ENCODE measurements around the gene PCGF6.

The PCGF6 gene

DNA sequence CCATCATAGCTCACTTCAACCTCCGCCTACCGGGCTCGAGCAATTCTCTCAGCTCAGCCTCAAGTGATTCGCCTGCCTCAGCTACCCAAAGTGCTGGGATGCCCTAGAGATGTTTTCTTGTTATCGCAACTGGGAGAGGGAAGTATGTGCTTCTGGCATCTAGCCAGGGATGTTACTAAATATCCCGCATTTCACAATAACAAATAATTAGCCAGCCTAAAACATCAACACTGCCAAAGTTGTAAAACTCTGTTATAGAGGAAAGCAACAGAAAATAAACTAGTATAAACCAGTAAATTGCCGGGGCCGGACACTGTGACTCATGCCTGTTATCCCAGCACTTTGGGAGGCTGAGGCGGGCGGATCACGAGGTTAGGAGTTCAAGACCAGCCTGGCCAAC, 66.8 kb downstream of the PCGF6 start:
- H3K4me3 ChIP-seq (ENCODE audit: low read depth, low read length) = no peak overlapping the region
- DNase-seq (ENCODE audit: low read depth) = no peak
- no peak for TF ChIP-seq CTCF (IDR thresholded peaks at IDR 0.05; ENCODE audit: insufficient read depth, low read depth, low read length, missing control alignments)

GRCh38 chr10:103282961-103283360, 68.0 kb downstream of the PCGF6 start:
- TF ChIP-seq CTCF (IDR thresholded peaks at IDR 0.05; ENCODE audit: insufficient read depth, low read depth, low read length, missing control alignments) = no peak
- no peak for DNase-seq (ENCODE audit: low read depth)
- no peak overlapping the region for H3K4me3 ChIP-seq (ENCODE audit: low read depth, low read length)

DNA sequence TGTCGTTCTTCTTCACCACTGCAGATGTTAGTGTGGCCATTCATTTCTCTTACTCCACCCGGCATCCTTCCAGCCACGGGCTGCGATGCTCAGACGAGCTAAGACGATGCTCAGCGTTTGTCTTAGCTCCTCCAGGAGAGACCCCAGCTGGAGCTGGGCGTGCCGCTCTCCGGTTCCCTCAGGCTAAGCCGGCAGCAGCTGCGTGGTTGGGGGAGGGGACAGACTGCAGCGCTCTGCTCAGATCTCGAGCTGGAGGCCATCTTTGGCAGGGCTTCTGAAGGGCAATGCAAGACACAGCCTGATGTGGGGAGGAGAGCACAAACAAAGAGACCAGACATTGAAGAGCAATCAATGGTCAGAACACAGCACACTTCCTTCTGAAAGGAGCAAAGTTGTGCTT, 69.2 kb downstream of the PCGF6 start:
- no peak for DNase-seq (ENCODE audit: low read depth)
- no peak for TF ChIP-seq CTCF (IDR thresholded peaks at IDR 0.05; ENCODE audit: insufficient read depth, low read depth, low read length, missing control alignments)
- H3K4me3 ChIP-seq (ENCODE audit: low read depth, low read length) = no peak overlapping the region

GRCh38 chr10:103280506-103280905, 70.4 kb downstream of the PCGF6 start:
- no peak for DNase-seq (ENCODE audit: low read depth)
- TF ChIP-seq CTCF (IDR thresholded peaks at IDR 0.05; ENCODE audit: insufficient read depth, low read depth, low read length, missing control alignments) = no peak
- no peak overlapping the region for H3K4me3 ChIP-seq (ENCODE audit: low read depth, low read length)

GRCh38 chr10:103280031-103280430, 70.9 kb downstream of the PCGF6 start:
- TF ChIP-seq CTCF (IDR thresholded peaks at IDR 0.05; ENCODE audit: insufficient read depth, low read depth, low read length, missing control alignments) = no peak
- H3K4me3 ChIP-seq (ENCODE audit: low read depth, low read length) = no peak overlapping the region
- DNase-seq (ENCODE audit: low read depth) = no peak

GRCh38 chr10:103278862-103279298, 72.1 kb downstream of the PCGF6 start:
- H3K4me3 ChIP-seq (ENCODE audit: low read depth, low read length) = no peak overlapping the region
- TF ChIP-seq CTCF (IDR thresholded peaks at IDR 0.05; ENCODE audit: insufficient read depth, low read depth, low read length, missing control alignments) = no peak
- peak; percentile 45 for DNase-seq (ENCODE audit: low read depth)

GRCh38 chr10:103278537-103278823, 72.5 kb downstream of the PCGF6 start:
- DNase-seq (ENCODE audit: low read depth) = no peak
- H3K4me3 ChIP-seq (ENCODE audit: low read depth, low read length) = no peak overlapping the region
- TF ChIP-seq CTCF (IDR thresholded peaks at IDR 0.05; ENCODE audit: insufficient read depth, low read depth, low read length, missing control alignments) = no peak

Measured in GM12865 (cell line).